Stimulated activated CD4-positive, alpha-beta T cell treated with anti-CD3 and anti-CD28 coated beads, Interleukin-1b, Interleukin-23, amount 100 ng/mL, for 24 hours (primary cell): Measurements from ENCODE around the gene LTB4R.
"Not testable (repeated sequence)": the region's sequence is repeated elsewhere in the genome, so short reads cannot be mapped to it uniquely, and the experiment has no call there.

ENCODE experiments used
- DNase-seq, 4 experiments: peaks; one replicate each; pipeline ENCODE4 v3.0.0-alpha.2; 2020; ENCODE audit warnings: low read depth in 4 of 4, low spot score in 1 of 4

Gene LTB4R

DNA sequence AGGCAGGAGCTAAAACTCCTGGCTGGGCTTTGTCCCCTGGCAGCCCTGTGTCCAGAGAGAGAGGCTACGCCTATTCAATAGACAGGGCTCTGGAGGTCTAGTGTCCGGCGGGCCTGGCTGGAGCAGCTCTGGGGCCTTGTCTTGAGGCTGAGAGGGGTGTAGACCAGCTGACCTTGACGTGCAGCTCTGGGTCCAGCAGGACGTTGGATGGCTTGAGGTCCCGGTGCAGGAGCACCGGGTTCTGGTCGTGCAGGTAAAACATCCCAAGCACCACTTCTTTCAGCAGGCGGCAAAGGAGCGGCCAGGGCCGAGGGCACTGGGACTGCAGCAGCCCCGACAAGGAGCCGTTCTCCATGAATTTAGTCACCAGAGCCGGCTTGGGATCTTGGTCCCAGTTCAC, 27.5 kb downstream of the LTB4R start:
- no peak for DNase-seq

DNA sequence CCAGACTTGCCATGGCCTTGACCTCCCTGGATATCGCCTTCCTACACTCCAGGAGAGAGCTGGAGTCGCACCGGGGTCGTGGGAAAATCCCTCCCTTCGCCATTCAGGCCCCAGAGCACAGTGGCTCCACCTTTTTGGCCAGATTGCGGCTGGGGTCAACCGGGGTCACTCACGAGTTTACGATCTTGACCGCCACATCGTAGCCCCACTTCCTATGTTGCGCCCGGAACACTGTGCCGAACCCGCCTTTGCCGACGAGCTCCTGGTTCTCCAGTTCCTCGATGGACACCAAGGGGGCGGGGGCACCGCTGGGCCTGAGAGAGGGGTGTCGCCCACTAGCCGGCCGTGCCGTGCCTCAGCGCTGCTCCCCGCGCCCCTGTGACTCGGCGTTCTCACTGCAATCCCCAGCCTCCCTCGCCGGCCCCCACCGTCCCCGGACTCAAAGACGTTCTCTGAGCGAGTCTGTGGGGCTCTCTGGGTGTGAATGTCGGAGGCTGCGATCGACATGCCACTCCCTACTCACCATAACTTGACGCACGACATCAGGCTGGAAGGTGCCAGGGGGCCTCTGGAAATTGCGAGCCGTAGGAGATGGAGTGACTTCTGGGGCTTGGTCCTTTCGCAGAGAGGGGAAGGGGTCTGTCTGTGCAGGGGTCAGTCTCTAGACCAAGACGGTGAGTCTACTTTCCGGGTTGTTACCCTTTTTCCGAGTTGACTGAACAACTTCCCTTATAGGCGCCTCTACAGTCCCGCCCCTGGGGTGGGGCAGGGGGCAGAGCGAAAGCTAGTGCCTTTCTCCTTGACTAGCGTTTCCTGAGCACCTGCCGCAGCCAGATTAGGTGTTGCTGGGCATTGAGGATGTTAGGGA, 28.2 kb downstream of the LTB4R start, which contains the start of gene RIPK3:
TSS of gene RIPK3 (minus strand) at position 708 of the 868 bp plus-strand sequence. CDS start at position 543, 165 bp downstream.
- peak in 3 of 4 experiments; percentile 27 to 63 (median 46) for DNase-seq

DNA sequence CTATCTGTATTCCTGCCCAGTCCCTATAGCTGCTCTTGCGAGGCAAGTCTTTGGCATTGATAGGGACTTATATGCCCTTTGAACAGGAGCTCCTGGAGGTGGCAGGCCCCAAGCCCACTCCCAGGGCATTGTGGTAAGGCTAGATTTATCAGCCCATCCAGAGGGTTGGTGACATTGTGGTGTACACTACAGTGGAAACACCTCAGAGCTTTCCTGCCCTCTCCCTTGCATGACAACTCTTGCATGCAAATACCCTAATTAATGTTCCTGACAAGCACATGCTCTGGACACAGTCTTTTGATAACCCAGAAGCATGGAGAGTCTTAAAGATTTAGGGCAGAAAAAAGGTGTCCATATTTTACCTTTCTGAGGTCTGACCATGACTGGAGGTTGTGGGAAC, 29.3 kb downstream of the LTB4R start:
- no peak for DNase-seq

DNA sequence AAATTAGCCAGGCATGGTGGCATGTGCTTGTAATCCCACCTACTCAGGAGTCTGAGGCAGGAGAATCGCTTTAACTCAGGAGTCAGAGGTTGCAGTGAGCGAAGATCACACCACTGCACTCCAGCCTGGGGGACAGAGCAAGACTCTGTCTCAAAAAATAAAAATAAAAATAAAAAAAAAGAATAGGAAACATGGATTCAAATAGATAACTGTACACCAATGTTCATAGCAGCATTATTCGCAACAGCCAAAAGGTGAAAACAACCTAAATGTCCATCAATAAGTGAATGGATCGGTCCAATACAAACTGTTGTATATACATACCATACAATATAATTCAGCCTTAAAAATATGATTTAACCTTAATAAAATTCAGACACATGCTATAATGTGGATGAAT, 31.6 kb downstream of the LTB4R start:
- no peak for DNase-seq

DNA sequence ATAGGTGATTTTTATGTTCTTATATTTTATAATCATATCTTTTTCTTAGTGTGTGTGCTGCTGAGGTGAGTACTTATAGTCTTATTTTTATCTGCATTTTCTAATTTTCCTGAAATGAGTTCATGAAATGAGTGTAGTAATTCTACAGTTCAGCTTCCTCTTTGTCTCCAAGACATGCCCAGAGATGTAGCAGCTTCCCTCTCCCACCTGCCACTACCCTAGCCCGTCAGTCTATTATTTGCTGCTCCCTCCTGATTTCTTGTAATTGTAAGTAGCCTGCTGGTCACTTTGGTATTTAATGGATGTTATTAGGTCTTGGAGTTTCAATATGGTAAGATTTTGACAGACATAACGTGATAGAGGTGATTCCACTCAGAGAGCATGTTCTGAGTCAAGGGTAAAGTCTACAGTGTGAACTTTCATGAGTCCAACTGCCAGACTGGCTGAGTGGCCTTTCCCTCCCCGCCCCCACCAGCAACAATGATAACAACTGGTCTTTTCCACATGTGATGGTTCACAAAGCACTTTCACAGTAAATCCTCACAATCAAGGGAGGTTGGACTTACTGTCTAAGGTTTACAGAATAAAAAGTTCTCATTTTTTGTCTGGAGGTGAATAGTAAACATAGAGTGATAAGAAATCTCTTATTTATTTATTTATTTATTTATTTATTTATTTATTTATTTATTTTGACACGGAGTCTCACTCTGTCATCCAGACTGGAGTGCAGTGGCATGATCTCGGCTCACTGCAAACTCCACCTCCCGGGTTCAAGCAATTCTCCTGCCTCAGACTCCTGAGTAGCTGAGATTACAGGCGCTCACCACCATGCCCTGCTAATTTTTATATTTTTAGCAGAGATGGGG, 32.7 kb downstream of the LTB4R start:
- no peak for DNase-seq

DNA sequence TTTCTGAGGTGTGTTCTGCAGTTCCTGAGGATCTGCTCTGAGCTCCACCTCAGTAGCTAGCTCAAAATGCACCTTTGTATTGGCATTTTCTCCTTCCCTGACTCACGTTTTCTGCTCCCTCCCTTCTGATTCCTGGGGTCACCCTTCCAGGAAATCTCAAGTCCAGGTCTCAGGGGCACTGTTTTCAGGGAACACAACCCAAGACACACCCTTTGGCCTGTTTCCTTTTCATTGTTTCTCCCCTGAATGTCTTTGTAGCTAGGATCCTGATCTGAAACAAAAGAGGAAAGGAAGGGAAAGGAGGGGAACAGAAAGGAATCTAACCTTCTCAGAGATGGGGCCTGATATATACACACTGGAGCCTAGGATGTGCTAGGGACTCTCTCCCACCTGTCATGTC, 35.8 kb downstream of the LTB4R start:
- no peak for DNase-seq

DNA sequence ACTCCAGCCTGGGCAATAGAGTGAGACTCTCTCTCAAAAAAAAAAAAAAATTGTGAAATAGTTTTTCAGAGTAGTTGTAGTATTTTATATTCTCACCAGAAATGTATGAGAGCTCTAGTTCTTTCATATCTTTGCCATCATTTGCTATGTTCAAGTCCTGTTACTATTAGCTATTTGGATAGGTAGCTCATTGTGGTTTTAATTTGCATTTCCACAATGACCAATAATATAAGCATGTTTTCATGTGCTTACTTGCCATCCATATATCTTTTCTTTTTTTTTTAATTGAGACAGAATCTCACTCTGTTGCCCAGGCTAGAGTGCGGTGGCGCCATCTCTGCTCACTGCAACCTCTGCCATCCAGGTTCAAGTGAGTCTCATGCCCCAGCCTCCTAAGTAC, 36.9 kb downstream of the LTB4R start:
- DNase-seq: no peak

DNA sequence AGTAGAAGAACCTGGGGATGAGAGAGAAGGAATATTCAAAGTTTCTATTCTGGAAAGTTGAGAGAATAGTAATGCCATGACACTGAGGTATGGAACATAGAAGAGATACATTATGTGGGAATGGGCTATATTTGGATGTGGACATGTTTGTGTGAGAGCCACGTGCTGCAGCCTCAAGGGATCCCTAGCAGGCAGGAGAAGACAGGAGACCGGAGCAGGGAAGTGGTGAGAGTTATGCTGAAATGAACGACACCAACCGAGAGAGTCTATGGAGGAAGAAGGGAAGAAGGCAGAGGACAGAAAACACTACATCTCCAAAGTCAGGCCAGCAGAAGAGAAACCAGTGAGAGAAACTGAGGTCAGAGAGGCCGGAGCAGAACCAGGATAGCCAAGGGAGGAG, 38.4 kb downstream of the LTB4R start:
- DNase-seq: no peak

DNA sequence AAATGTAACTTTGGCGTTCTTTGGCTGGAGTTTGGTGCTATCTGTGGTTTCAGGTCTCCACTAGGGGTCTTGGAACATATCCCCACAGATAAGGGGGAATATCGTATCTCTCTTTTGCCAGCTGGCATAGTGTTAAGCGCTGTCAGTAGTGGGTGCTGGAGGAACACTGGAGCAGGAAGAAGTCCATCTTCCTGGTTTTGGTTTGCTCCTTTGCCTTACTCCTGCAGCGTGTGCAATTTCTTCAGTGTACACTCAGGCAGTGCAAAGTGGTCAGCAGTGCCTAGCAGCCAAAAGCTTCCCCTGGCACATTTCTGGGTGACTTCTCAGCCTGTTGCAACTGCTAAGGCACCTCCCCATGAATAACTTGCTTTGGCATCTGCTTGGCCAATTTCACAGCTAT, 40.2 kb downstream of the LTB4R start:
- no peak for DNase-seq

DNA sequence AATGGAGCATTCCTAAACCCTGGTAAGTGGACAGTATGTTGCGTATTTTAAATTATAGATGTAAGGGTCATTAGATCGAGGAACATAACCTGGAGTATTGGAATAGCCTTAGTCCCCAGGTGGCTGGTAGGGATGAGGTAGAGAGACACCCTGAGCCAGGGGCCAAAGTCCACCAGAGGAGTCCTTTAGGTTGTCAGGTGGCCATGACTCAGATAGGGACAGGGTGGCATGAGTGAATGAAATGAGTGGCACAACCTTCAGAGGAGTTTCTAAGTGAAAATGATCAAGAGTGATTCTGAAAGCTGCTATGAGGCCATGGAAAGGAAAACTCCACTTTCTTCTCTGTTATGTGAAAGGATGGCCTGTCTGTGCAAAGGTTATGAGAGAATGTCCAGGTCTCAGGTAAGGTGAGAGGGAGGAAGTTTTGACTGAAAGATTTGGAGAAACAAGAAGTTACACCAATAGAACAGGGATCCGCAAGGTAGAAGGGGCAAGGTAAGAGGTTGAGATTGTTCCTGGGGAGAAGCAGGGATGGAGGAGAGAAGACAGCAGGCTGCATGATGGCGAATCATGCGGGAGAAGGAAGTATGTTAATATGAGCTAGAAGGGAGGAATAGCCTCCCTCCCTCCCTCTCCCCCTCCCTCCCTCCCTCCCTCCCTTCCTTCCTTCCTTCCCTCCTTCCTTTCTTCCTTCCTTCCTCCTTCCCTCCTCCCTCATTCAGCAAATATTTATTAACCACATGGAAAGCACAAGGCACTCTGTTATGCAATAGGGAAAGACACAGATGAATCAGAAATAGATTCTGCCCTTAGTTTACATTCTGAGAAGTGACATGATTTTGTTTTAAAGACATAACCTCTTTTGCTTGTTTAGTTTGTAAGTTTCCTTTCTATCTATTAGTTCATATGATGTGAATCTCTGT, 42.5 kb downstream of the LTB4R start:
- DNase-seq: no peak

DNA sequence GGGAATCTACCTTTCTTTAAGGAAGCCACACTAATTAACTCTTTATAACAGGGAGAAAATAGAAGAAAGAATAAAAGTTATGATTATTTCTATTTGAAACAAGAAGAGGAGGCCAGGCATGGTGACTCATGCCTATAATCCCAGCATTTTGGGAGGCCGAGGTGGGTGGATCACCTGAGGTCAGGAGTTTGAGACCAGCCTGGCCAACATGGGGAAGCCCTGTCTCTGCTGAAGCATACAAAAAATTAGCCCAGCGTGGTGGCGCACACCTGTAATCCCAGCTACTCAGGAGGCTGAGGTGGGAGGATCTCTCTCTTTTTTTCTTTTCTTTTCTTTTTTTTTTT, 43.2 kb downstream of the LTB4R start:
- not testable (repeated sequence) for DNase-seq

DNA sequence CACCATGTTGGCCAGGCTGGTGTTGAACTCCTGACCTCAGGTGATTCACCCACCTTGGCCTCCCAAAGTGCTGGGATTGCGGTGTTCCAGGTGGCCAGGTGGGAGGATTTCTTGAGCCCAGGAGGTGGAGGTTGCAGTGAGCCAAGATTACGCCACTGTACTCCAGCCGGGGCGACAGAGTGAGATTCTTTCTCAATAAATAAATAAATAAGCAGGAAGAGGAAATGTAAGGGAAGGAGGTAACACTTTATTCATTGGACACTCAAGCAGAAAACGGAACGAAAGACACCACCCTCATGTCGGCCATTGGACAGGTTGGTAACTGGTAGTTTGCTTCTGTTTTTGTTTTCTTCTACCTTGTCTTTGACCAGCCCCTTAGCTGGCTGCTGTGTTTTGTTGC, 43.7 kb downstream of the LTB4R start:
- DNase-seq: no peak

DNA sequence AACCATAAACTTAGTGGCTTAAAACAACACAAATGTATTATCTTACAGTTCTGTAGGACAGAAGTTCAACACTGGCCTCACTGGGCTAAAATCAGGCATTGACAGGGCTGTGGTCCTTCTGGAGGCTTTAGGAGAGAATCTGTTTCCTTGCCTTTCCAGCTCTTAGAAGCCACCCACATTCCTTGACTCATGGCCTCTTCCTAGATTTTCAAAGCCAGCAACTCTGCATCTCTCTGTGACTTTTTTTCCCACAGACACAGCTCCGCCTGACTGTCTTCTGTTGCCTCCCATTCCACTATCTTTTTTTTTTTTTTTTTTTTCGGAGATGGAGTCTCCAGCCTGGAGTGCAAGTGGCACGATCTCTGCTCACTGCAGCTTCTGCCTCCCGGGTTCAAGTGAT, 44.9 kb downstream of the LTB4R start:
- DNase-seq: no peak

DNA sequence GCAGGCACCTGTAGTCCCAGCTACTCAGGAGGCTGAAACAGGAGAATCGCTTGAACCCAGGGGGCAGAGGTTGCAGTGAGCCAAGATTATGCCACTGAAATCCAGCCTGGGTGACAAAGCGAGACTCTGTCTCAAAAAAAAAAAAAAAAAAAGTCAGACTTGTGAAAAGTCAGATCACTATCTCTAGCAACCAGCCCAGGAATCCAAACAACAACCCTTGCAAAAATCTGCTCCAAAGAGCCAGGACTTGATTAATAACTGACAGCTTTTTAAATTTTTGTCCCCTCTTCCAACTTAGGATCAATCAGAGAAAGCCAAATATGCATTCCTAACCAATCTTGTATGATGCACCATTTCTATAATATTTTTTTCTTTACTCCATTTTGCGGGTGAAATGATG, 49.0 kb downstream of the LTB4R start:
- DNase-seq: no peak

DNA sequence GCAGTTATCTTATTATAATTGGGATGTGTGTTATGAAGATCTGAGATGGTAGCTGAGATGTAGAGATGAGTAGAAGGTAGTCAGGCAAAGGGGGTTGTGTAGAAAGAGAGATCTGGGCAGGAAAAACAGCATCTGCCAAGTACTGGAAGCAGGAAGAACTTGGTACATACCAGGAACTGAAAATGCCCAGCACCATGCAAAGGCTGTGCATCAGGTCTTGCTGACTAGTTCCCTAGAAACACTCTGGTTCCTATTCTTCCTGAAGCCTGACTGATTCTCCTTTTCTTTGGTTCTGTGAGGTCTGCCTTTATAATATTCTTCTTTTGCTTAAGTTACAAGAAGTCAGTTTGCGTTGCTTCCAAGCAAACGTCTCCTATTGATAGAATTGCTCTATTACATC, 50.0 kb downstream of the LTB4R start:
- DNase-seq: no peak

DNA sequence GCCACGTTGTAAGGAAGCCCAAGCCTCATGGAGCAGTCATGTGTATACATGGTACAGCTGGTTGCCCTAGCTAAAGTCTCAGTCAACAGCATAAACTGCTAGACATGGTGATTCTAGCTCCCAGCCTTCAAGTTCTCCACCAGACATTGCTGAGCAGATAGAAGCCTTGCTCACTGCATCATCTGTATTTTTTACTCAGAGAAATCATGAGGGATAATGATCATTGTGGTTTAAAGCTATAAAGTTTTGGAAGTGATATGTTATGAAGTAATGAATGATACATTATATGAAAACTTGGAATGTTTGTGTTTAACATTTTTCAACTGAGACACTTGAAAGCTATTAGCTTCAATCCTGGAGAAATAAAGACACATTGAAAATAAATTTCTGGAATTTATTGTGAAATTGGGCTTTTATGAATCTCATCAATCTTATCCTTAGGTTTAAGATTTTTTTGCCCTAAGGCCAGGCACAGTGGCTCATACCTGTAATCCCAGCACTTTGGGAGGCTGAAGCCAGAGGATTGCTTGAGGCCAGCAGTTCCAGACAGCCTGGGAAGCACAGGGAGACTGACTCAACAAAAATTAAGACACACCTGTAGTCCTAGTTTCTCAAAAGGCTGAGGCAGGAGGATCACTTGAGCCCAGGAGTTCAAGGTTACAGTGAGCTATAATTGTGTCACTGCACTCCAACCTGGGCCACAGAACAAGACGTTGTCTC, 51.1 kb downstream of the LTB4R start:
- DNase-seq: no peak

DNA sequence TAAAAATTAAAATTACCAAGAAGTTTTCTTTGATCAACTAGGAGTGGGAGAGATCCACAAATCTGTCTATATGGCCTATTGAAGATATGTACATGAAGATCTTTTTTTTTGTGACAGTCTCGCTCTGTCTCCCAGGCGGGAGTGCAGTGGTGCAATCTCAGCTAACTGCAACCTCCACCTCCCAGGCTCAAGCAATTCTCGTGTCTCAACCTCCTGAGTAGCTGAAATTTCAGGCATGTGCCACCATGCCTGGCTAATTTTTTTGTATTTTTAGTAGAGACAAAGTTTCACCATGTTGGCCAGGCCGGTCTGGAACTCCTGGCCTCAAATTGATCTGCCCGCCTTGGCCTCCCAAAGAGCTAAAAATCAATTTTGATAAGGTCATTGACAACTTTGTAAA, 52.1 kb downstream of the LTB4R start:
- DNase-seq: no peak

DNA sequence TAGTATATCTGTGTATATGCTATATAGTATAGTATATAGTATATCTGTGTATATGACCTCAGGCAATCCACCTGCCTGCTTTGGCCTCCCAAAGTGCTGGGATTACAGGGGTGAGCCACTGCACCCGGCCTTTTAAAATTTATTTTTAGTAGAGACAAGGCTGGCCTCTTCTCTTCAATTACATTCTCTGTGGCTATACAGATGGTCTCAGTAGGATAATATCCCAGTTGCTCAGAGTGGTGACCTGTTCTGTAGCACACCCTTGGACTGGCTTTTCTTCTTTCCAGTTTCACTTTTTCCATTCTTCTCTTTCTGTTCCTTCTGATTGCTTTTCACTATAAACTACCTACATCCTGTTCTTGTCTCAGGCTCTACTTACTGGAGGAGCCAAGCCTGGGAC, 53.5 kb downstream of the LTB4R start:
- DNase-seq: no peak

DNA sequence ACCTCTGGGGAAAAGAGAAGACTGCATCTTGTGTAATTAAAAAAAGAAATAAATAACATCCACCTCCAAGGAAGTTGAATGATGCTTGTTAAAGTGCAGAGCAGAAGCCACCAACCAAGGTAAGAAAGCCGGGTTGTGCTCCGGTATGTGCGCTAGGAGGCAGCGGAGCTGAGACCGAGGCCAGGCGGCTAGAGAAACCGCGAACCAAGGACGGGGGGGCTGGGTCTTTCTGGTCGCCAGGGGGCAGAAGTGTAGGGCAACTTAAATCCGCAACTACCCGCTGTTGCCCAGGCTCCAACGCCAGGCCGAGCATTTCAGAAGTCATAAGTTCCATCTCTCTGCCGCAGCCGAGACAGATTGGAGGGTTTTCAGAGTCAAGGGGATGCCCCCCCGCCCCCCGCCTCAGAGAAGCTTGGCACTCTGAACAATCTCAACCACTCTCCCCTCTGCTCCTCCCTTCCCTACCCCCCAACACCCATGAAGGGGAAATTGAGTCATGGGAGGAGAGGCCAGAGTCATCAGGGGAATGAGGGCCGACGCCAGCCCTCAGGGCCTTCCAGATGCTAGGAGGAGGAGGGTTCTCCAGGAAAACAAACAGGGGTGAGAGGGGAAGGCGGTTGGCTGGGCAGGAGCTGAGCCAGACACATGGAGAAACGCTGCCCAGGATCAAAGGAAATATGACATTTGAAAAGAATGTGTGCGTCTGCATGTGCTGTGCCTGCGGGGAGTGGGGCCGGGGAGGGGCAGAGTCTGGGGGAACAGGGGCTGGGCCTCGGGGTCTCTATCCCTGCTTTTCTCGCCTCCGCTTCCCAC, 54.5 kb downstream of the LTB4R start:
- DNase-seq: peak in 2 of 4 experiments; percentile 44 to 63

DNA sequence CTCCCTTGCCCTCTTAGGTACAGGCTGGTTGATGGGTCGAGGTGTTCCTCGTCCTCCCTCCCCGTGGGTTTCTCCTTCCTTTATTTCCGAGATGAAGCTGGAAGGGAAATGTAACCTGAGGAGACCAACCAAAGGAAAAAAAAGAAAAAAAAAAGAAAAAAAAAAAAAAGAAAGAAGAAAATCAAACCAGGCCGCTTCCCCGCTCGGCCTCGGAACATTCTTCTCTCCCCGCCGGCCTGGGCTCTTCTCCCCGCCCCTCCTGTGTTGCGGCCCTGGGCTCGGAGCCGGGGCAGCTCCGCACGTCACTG, 55.1 kb downstream of the LTB4R start:
- no peak for DNase-seq
